Breast epithelium (tissue), 3 donors: ENCODE results near the gene CD14.

Experiments
- CTCF ChIP-seq, 3 donors: fragments of 450-650 bp; IDR thresholded peaks; one replicate each; pipeline ENCODE4 v1.5.1; 2016 to 2017; ENCODE audit warnings: antibody characterized with exemption in 3 of 3, mild to moderate bottlenecking in 3 of 3, moderate library complexity in 3 of 3
- POLR2A ChIP-seq: fragments of 450-650 bp; IDR thresholded peaks from one replicate; pipeline ENCODE4 v1.6.1; 2016; ENCODE audit warnings: antibody characterized with exemption, mild to moderate bottlenecking, moderate library complexity
- POLR2AphosphoS5 ChIP-seq, 3 donors: sonication (generic); formaldehyde crosslinking; IDR thresholded peaks; one replicate each; pipeline ENCODE4 v1.6.1; 2017; ENCODE audit warnings: antibody characterized with exemption in 3 of 3

- no peak for TF ChIP-seq CTCF (IDR thresholded peaks at IDR 0.05)
- no peak for TF ChIP-seq POLR2A
- TF ChIP-seq POLR2AphosphoS5 (IDR thresholded peaks at IDR 0.05): no peak
These were observed 27.1 kb downstream of the CD14 start for GRCh38 chr5:140605879-140606278.
